HEK293 (cell line): ENCODE measurements around the gene AKAP9.

Experiments
- CTCF ChIA-PET: fragments of 350-600 bp; formaldehyde crosslinking; extraction: SDS; loops from one replicate; lab custom pipeline; 2021; ENCODE audit warnings: antibody characterized with exemption; lab: Yijun Ruan, JAX
- POLR2A ChIA-PET: fragments of 300-600 bp; formaldehyde crosslinking; extraction: SDS; loops from one replicate; lab custom pipeline; 2020; ENCODE audit warnings: antibody characterized with exemption, inconsistent platforms; lab: Yijun Ruan, JAX
- H3K27ac ChIP-seq: fragments of 200-500 bp; sonication (Bioruptor generic); 2 replicates; pipeline ENCODE4 v1.5.1; 2014; ENCODE audit warnings: low read depth, low read length, control low read depth, inconsistent platforms; ENCODE audit errors: extremely low read depth
- H3K36me3 ChIP-seq, 2 experiments: fragments of 200-500 bp in 1 of 2; sonication (Bioruptor generic) in 1 of 2; 1 replicate in 1 of 2; 2 replicates in 1 of 2; pipeline ENCODE4 v1.5.1; 2014 to 2017; ENCODE audit warnings: inconsistent platforms in 2 of 2, low read length in 2 of 2; ENCODE audit not compliant: control insufficient read depth in 2 of 2, insufficient read depth in 1 of 2
- H3K4me1 ChIP-seq: fragments of 200-500 bp; sonication (Bioruptor generic); 2 replicates; pipeline ENCODE4 v1.5.1; 2014; ENCODE audit warnings: mild to moderate bottlenecking, low read length, inconsistent platforms; ENCODE audit not compliant: control insufficient read depth, insufficient read depth
- H3K4me3 ChIP-seq: 2 replicates; pipeline ENCODE4 v1.5.1; 2011; ENCODE audit warnings: low read depth, mild to moderate bottlenecking, control low read depth, low read length, moderate library complexity
- H3K9me3 ChIP-seq: fragments of 200-500 bp; sonication (Bioruptor generic); 2 replicates; pipeline ENCODE4 v1.5.1; 2014; ENCODE audit warnings: low read depth, low read length, inconsistent platforms; ENCODE audit not compliant: control insufficient read depth, insufficient read depth
- BCL11A ChIP-seq: fragments of 450-650 bp; formaldehyde crosslinking; IDR thresholded peaks from 2 replicates; pipeline ENCODE4 v1.5.1; 2016; ENCODE audit warnings: low read depth, missing biosample characterization, missing genetic modification characterization
- HOXA7 ChIP-seq: sonication (generic); formaldehyde crosslinking; IDR thresholded peaks from 2 replicates; pipeline ENCODE4 v1.8.1; 2022; ENCODE audit warnings: missing genetic modification reagents, borderline replicate concordance
- KLF16 ChIP-seq: fragments of 450-650 bp; formaldehyde crosslinking; IDR thresholded peaks from 2 replicates; pipeline ENCODE4 v1.5.1; 2017; ENCODE audit warnings: missing biosample characterization, missing genetic modification characterization
- KLF7 ChIP-seq: fragments of 450-650 bp; formaldehyde crosslinking; IDR thresholded peaks from 2 replicates; pipeline ENCODE4 v1.5.1; 2016; ENCODE audit warnings: missing biosample characterization, missing genetic modification characterization, borderline replicate concordance
- MEIS1 ChIP-seq: sonication (generic); formaldehyde crosslinking; IDR thresholded peaks from 2 replicates; pipeline ENCODE4 v1.8.1; 2022; ENCODE audit warnings: missing genetic modification reagents, mild to moderate bottlenecking, borderline replicate concordance
- PBX3 ChIP-seq: sonication (generic); formaldehyde crosslinking; IDR thresholded peaks from 2 replicates; pipeline ENCODE4 v1.8.1; 2022; ENCODE audit warnings: mild to moderate bottlenecking, moderate library complexity, missing genetic modification reagents
- ZNF10 ChIP-seq: fragments of 450-650 bp; formaldehyde crosslinking; IDR thresholded peaks from 2 replicates; pipeline ENCODE4 v1.5.1; 2017; ENCODE audit warnings: missing biosample characterization, missing genetic modification characterization
- ZNF133 ChIP-seq: fragments of 450-650 bp; formaldehyde crosslinking; IDR thresholded peaks from 2 replicates; pipeline ENCODE4 v1.5.1; 2016; ENCODE audit warnings: missing biosample characterization, missing genetic modification characterization
- ZNF155 ChIP-seq: fragments of 450-650 bp; formaldehyde crosslinking; IDR thresholded peaks from 2 replicates; pipeline ENCODE4 v1.5.1; 2016; ENCODE audit warnings: missing biosample characterization, missing genetic modification characterization
- ZNF174 ChIP-seq: fragments of 450-650 bp; formaldehyde crosslinking; IDR thresholded peaks from 2 replicates; pipeline ENCODE4 v1.5.0; 2017; ENCODE audit warnings: missing biosample characterization, mild to moderate bottlenecking, missing genetic modification characterization
- ZNF221 ChIP-seq: fragments of 450-650 bp; formaldehyde crosslinking; IDR thresholded peaks from 2 replicates; pipeline ENCODE4 v1.5.1; 2017; ENCODE audit warnings: missing biosample characterization, missing genetic modification characterization, borderline replicate concordance
- ZNF24 ChIP-seq: fragments of 450-650 bp; formaldehyde crosslinking; IDR thresholded peaks from 2 replicates; pipeline ENCODE4 v1.5.1; 2016; ENCODE audit warnings: missing biosample characterization, missing genetic modification characterization
- ZNF248 ChIP-seq: fragments of 450-650 bp; formaldehyde crosslinking; IDR thresholded peaks from 2 replicates; pipeline ENCODE4 v1.5.1; 2017; ENCODE audit warnings: missing biosample characterization, missing genetic modification characterization
- ZNF280C ChIP-seq: fragments of 450-650 bp; formaldehyde crosslinking; IDR thresholded peaks from 2 replicates; pipeline ENCODE4 v1.5.1; 2016; ENCODE audit warnings: missing biosample characterization, missing genetic modification characterization
- ZNF302 ChIP-seq: fragments of 450-650 bp; formaldehyde crosslinking; IDR thresholded peaks from 2 replicates; pipeline ENCODE4 v1.5.1; 2016; ENCODE audit warnings: missing biosample characterization, missing genetic modification characterization, low read depth
- ZNF366 ChIP-seq: fragments of 450-650 bp; formaldehyde crosslinking; conservative IDR thresholded peaks from 2 replicates; pipeline ENCODE4 v1.5.1; 2016; ENCODE audit warnings: missing biosample characterization, missing genetic modification characterization
- ZNF426 ChIP-seq: fragments of 450-650 bp; formaldehyde crosslinking; IDR thresholded peaks from 2 replicates; pipeline ENCODE4 v1.5.1; 2017; ENCODE audit warnings: missing biosample characterization, missing genetic modification characterization, mild to moderate bottlenecking, inconsistent platforms, moderate library complexity
- ZNF585B ChIP-seq: fragments of 450-650 bp; formaldehyde crosslinking; IDR thresholded peaks from 2 replicates; pipeline ENCODE4 v1.5.1; 2016; ENCODE audit warnings: missing biosample characterization, missing genetic modification characterization
- ZNF600 ChIP-seq: fragments of 450-650 bp; formaldehyde crosslinking; IDR thresholded peaks from 2 replicates; pipeline ENCODE4 v1.5.1; 2016; ENCODE audit warnings: missing biosample characterization, missing genetic modification characterization
- ZNF626 ChIP-seq: fragments of 450-650 bp; sonication (Bioruptor Pico); formaldehyde crosslinking; IDR thresholded peaks from 2 replicates; pipeline ENCODE4 v1.5.1; 2018; ENCODE audit warnings: missing biosample characterization, missing genetic modification characterization, inconsistent platforms
- ZNF658 ChIP-seq: fragments of 450-650 bp; formaldehyde crosslinking; IDR thresholded peaks from 2 replicates; pipeline ENCODE4; 2016; ENCODE audit warnings: missing biosample characterization, missing genetic modification characterization
- ZNF670 ChIP-seq: fragments of 450-650 bp; formaldehyde crosslinking; IDR thresholded peaks from 2 replicates; pipeline ENCODE4 v1.5.1; 2016; ENCODE audit warnings: missing biosample characterization, missing genetic modification characterization, low read depth
- TF ChIP-seq, protein P1 (sequence below): fragments of 450-650 bp; formaldehyde crosslinking; IDR thresholded peaks from 2 replicates; pipeline ENCODE4 v1.5.1; 2017; ENCODE audit warnings: missing biosample characterization, missing genetic modification characterization

Gene AKAP9

DNA sequence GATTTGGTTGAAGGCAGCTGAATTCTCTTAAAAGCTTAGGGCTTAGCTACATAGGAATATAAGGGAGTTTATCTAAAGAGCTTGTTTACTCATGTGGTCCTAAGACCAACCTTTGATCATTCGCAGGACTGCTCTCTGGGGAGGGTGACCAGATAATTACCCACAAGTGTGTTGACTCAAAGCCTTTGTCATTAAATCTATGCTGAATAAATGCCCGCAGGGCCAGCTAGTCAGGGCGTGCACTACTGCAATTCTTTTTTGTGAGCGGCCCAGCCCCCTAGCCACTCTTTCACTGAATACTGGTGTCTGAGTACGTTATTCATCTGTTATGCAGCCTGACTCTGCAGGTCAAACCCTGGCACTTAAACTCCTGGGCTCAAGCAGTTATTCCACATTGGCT lies 69.6 kb downstream of the AKAP9 start (continued):
- TF ChIP-seq, protein P1, sequence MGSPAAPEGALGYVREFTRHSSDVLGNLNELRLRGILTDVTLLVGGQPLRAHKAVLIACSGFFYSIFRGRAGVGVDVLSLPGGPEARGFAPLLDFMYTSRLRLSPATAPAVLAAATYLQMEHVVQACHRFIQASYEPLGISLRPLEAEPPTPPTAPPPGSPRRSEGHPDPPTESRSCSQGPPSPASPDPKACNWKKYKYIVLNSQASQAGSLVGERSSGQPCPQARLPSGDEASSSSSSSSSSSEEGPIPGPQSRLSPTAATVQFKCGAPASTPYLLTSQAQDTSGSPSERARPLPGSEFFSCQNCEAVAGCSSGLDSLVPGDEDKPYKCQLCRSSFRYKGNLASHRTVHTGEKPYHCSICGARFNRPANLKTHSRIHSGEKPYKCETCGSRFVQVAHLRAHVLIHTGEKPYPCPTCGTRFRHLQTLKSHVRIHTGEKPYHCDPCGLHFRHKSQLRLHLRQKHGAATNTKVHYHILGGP (tag by site-specific recombination) = no peak

GRCh38 chr7:92013611-92014010 lies 72.9 kb downstream of the AKAP9 start:
- Histone ChIP-seq H3K9me3 (no peaks in the 10 kb centered on the region), H3K4me3 (no peak overlapping the region), H3K4me1 (no peaks in the 10 kb centered on the region), H3K36me3 (peaks cover 1 to 17% of the 10 kb centered on the region in 2 experiments), H3K27ac (no peak overlapping the region)
- ChIA-PET CTCF (no interaction called here), POLR2A (no interaction called here)
- TF ChIP-seq ZNF670 (tag by site-specific recombination) = no peak
- TF ChIP-seq HOXA7 (CRISPR knock-in tag) = no peak

DNA sequence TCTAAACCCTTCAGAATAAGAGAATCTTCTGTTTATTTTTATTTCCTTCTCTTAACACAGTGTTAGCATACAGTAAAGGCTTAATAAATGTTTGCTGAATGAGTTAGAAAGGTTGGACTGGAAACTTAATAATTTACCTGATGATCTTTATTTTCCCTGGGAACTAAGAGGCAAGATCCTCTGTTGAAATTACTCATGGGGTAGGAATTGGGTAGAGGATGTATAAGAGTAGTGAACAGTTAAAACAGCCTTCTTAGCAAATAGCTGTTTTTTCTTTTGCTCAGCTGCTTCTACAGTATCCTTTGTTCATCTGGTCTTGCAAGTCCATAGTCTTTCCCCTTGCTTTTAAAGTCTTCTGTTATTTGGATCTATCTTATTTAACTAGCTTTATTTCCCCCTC lies 80.0 kb downstream of the AKAP9 start:
- CTCF ChIA-PET = interaction anchor here (0.9 kb wide), 1 partner anchor 140 kb away, joined by 3 read pairs; no protein-coding TSS in a partner anchor
- Histone ChIP-seq H3K4me3 (no peak overlapping the region), H3K4me1 (no peaks in the 10 kb centered on the region)
- POLR2A ChIA-PET = no interaction called here
- no peak for TF ChIP-seq ZNF366 (tag by site-specific recombination)
- TF ChIP-seq ZNF426 = no peak
- TF ChIP-seq KLF7 (tag by site-specific recombination) = no peak
- TF ChIP-seq KLF16 (tag by site-specific recombination) = no peak
- TF ChIP-seq ZNF600 (tag by site-specific recombination) = no peak
- TF ChIP-seq MEIS1 (CRISPR knock-in tag) = no peak
- TF ChIP-seq ZNF658 (tag by site-specific recombination) = no peak
- no peak for TF ChIP-seq ZNF155 (tag by site-specific recombination)
- no peak for TF ChIP-seq PBX3
- no peak for TF ChIP-seq BCL11A (tag by site-specific recombination)
- TF ChIP-seq ZNF280C (tag by site-specific recombination) = no peak
- no peak for TF ChIP-seq ZNF133
- TF ChIP-seq ZNF24 (tag by site-specific recombination) = no peak
- no peak for TF ChIP-seq ZNF221 (tag by site-specific recombination)
- TF ChIP-seq ZNF626 = no peak
- no peak for TF ChIP-seq ZNF302
- TF ChIP-seq ZNF174 (tag by site-specific recombination) = no peak
- no peak for TF ChIP-seq ZNF585B
- TF ChIP-seq ZNF10 (tag by site-specific recombination) = no peak
- TF ChIP-seq ZNF248 = no peak
- TF ChIP-seq, all 188 proteins: peak for 0
- Histone ChIP-seq H3K27ac (no peak overlapping the region), H3K36me3 (peaks cover 31 to 37% of the 10 kb centered on the region in 2 experiments), H3K9me3 (no peaks in the 10 kb centered on the region)
